HepG2 (cell line): ENCODE data around the gene SC5D. TPM values are rescaled to one million over a fixed set of nuclear protein-coding genes. Genes with fewer than 3 reads are reported as not detected.

ENCODE experiments used
- ATAC-seq: fragments of 200-7000 bp; cut with Tn5 transposase; 3 replicates; pipeline ENCODE4 v1.9.1; 2020; ENCODE audit warnings: mild to moderate bottlenecking, moderate library complexity
- BruUV-seq: library from RNA; stranded (reverse); fragments of 400-500 nt; replicated peaks from 2 replicates; lab custom pipeline; 2021; lab: Mats Ljungman, UMichigan
- CTCF ChIA-PET: fragments of 300-600 bp; formaldehyde crosslinking; extraction: SDS; loops from one replicate; lab custom pipeline; 2021; ENCODE audit warnings: low total read pairs, inconsistent platforms, low intra/inter-chr PET ratio; lab: Yijun Ruan, JAX
- POLR2A ChIA-PET: fragments of 350-600 bp; sonication (Branson Sonifier 250); formaldehyde crosslinking; loops from one replicate; lab custom pipeline; 2020; ENCODE audit warnings: antibody characterized with exemption, inconsistent platforms; lab: Yijun Ruan, JAX
- DNase-seq: peaks from one replicate; pipeline ENCODE4 v3.0.0-alpha.2; 2015; ENCODE audit warnings: low spot score
- FAIRE-seq: peaks from 3 replicates; lab custom pipeline; 2011; peaks lifted over from hg19 to GRCh38; lab: Jason Lieb, UNC
- H2AFZ ChIP-seq: one replicate; pipeline ENCODE4 v1.6.1; 2011; ENCODE audit warnings: low read length, inconsistent platforms
- H3K27ac ChIP-seq: fragments of 300-600 bp; 3 replicates; pipeline ENCODE4 v1.8.0; 2011; ENCODE audit warnings: mixed run types, mild to moderate bottlenecking, mixed read lengths, low read length, inconsistent platforms; ENCODE audit not compliant: insufficient read depth; ENCODE audit errors: extremely low read length
- H3K27me3 ChIP-seq, 2 experiments: fragments of 200-600 bp in 1 of 2; 2 replicates in 1 of 2; 3 replicates in 1 of 2; pipeline versions ENCODE4 v1.6.0 to v1.8.0; 2011; ENCODE audit warnings: low read length in 2 of 2, mild to moderate bottlenecking in 2 of 2, moderate library complexity in 2 of 2, inconsistent platforms in 1 of 2; ENCODE audit not compliant: insufficient read depth in 2 of 2, control insufficient read depth in 1 of 2
- H3K36me3 ChIP-seq, 2 experiments: fragments of 200-600 bp in 1 of 2; replicated peaks in 1 of 2; 2 replicates in 1 of 2; 3 replicates in 1 of 2; pipeline versions ENCODE4 v1.5.1 to v1.8.0; 2011; ENCODE audit warnings: low read length in 2 of 2, inconsistent platforms in 1 of 2; ENCODE audit not compliant: insufficient read depth in 2 of 2, control insufficient read depth in 1 of 2
- H3K4me1 ChIP-seq: 2 replicates; pipeline ENCODE4 v1.5.1; 2012; ENCODE audit warnings: low read length, inconsistent platforms; ENCODE audit not compliant: insufficient read depth
- H3K4me2 ChIP-seq: 2 replicates; pipeline ENCODE4 v1.6.0; 2011; ENCODE audit warnings: low read depth, low read length, inconsistent platforms
- H3K4me3 ChIP-seq, 3 experiments: fragments of 200-600 bp in 1 of 3; sonication (generic), shearing (Covaris generic) in 1 of 3; replicated peaks in 1 of 3; 2 replicates each; pipeline ENCODE4 v1.5.1; 2011 to 2016; ENCODE audit warnings: low read length in 3 of 3, inconsistent platforms in 2 of 3, low read depth in 2 of 3, mild to moderate bottlenecking in 2 of 3, control low read depth in 1 of 3, mixed read lengths in 1 of 3; ENCODE audit not compliant: insufficient read depth in 1 of 3
- H3K79me2 ChIP-seq: one replicate; pipeline ENCODE4 v1.6.1; 2011; ENCODE audit warnings: low read length, inconsistent platforms; ENCODE audit not compliant: insufficient read depth
- H3K9ac ChIP-seq: 2 replicates; pipeline ENCODE4 v1.6.0; 2011; ENCODE audit warnings: mild to moderate bottlenecking, low read depth, low read length, inconsistent platforms; ENCODE audit not compliant: insufficient read depth
- H3K9me3 ChIP-seq: 2 replicates; pipeline ENCODE4 v1.5.1; 2012; ENCODE audit warnings: mild to moderate bottlenecking, low read length
- H4K20me1 ChIP-seq: 2 replicates; pipeline ENCODE4 v1.6.0; 2011; ENCODE audit warnings: inconsistent platforms, mild to moderate bottlenecking, low read length, moderate library complexity; ENCODE audit not compliant: insufficient read depth
- FOXJ3 ChIP-seq: sonication (generic); formaldehyde crosslinking; IDR thresholded peaks from 2 replicates; pipeline ENCODE4 v1.4.0; 2020; ENCODE audit warnings: missing genetic modification reagents, mild to moderate bottlenecking, borderline replicate concordance
- GTF2F1 ChIP-seq: fragments of 150-350 bp; IDR thresholded peaks from 2 replicates; pipeline ENCODE4 v1.6.1; 2014; ENCODE audit warnings: low read length
- MAF1 ChIP-seq: sonication (generic); formaldehyde crosslinking; IDR thresholded peaks from 2 replicates; pipeline ENCODE4 v1.5.0; 2020; ENCODE audit warnings: missing genetic modification reagents, borderline replicate concordance
- NCOA5 ChIP-seq: sonication (generic); formaldehyde crosslinking; IDR thresholded peaks from 2 replicates; pipeline ENCODE4 v1.4.0; 2020; ENCODE audit warnings: missing genetic modification reagents
- RORA ChIP-seq: sonication (generic); formaldehyde crosslinking; IDR thresholded peaks from 2 replicates; pipeline ENCODE4 v1.5.0; 2020; ENCODE audit warnings: mild to moderate bottlenecking, missing genetic modification reagents, moderate library complexity
- SAFB2 ChIP-seq: sonication (generic); formaldehyde crosslinking; IDR thresholded peaks from 2 replicates; pipeline ENCODE4 v1.5.1; 2020; ENCODE audit warnings: missing genetic modification reagents, low read depth, mild to moderate bottlenecking, borderline replicate concordance
- ZBTB20 ChIP-seq: sonication (generic); formaldehyde crosslinking; IDR thresholded peaks from 2 replicates; pipeline ENCODE4 v1.8.1; 2023; ENCODE audit warnings: missing genetic modification reagents, low read depth, mild to moderate bottlenecking, borderline replicate concordance
- ZNF232 ChIP-seq: sonication (generic); formaldehyde crosslinking; IDR thresholded peaks from 2 replicates; pipeline ENCODE4 v1.4.0; 2020; ENCODE audit warnings: missing genetic modification reagents, borderline replicate concordance
- WGBS: methylation state at CpG from one replicate; pipeline ENCODE4 v1.1.6; 2017; ENCODE audit warnings: low lambda C conversion rate; 5-methylcytosine and 5-hydroxymethylcytosine counted together
- in situ Hi-C: cut with HindIII; loops from 2 replicates; pipeline ENCODE4 v1.10.0; 2017; ENCODE audit warnings: low pct_unique_long_range_greater_than_20kb; ENCODE audit not compliant: extremely low pct_ligation_motif_present
- intact Hi-C: fragments of 100-400 bp; cut with micrococcal nuclease; formaldehyde crosslinking; loops from one replicate; pipeline ENCODE4 v1.10.0; 2022; ENCODE audit not compliant: unreplicated experiment
- polyA plus RNA-seq, 8 experiments: library from polyadenylated mRNA; depleted of rRNA in 3 of 8; stranded (reverse) in 7 of 8; unstranded in 1 of 8; fragments of >200 nt; fragmentation: Illumina TruSeq in 4 of 8; extraction: Trizol in 4 of 8; gene quantifications; 2 replicates each; pipeline versions ENCODE4 v1.2.1 to v1.2.3, GENCODE V29; 2011 to 2016; ENCODE audit warnings: low read depth in 4 of 8, missing spikeins in 1 of 8, mixed read lengths in 1 of 8; ENCODE audit not compliant: insufficient read depth in 1 of 8
- total RNA-seq, 5 experiments: library from RNA; depleted of rRNA; stranded (reverse); fragments of >200 nt; fragmentation: Illumina TruSeq; extraction: Trizol; gene quantifications; 2 replicates each; pipeline ENCODE4 v1.2.3, GENCODE V29; 2016; ENCODE audit warnings: low read depth in 1 of 5
- TF ChIP-seq, protein P1 (sequence below): sonication (generic); formaldehyde crosslinking; IDR thresholded peaks from 2 replicates; pipeline ENCODE4 v1.4.0; 2020; ENCODE audit warnings: mild to moderate bottlenecking, missing genetic modification reagents
- TF ChIP-seq, protein P2 (sequence below): sonication (generic); formaldehyde crosslinking; IDR thresholded peaks from 2 replicates; pipeline ENCODE4 v1.4.0; 2020; ENCODE audit warnings: missing genetic modification reagents, borderline replicate concordance
- TF ChIP-seq, protein P3 (sequence below): sonication (generic); formaldehyde crosslinking; IDR thresholded peaks from 2 replicates; pipeline ENCODE4 v1.5.1; 2020; ENCODE audit warnings: missing genetic modification reagents, mild to moderate bottlenecking, borderline replicate concordance

The SC5D gene
- total and polyA plus RNA-seq, 2 of the 13 experiments (the other 11 are each of a cell fraction or from before 2014, with no cell fraction given): 84.4 to 155 TPM

DNA sequence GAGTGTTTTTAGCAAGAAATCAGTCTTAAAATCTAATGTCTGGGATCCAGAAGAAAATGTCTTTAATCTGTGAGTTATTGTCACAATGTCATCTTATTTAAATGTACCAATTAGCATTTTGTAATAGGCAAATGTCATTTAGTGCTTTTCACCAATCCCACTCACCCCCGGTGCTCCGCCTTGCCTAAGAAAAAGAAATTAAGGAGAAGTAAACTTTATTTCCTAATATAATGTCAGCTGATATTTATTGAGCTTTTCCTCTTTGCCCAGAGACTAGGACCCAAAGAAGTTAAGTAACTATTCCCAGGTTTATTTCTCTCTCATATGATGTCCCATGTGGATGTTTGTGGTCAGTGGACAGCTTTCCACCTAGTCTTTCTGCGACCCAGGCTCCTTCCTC, 16.2 kb downstream of the SC5D start:
- Histone ChIP-seq H3K79me2 (no peaks in the 10 kb centered on the region), H3K27me3 (no peaks in the 10 kb centered on the region), H2AFZ (no peak overlapping the region), H3K27ac (no peak overlapping the region), H3K9me3 (no peaks in the 10 kb centered on the region), H3K4me1 (peaks cover 12% of the 10 kb centered on the region), H3K4me2 (no peak overlapping the region), H3K4me3 (no peak overlapping the region), H3K36me3 (peaks cover 2 to 40% of the 10 kb centered on the region in 2 experiments; a peak in 4 of 5 replicates), H4K20me1 (no peaks in the 10 kb centered on the region), H3K9ac (no peak overlapping the region)
- DNase-seq (no peak), ATAC-seq (no peak), FAIRE-seq (no peak)
- BruUV-seq: no TSS peak
- WGBS: 97% methylated on average over 3 of the region's 3 CpGs
- POLR2A ChIA-PET: no interaction called here
- intact Hi-C loops: no loop called here
- in situ Hi-C loops: no loop called here
- CTCF ChIA-PET: no interaction called here
- TF ChIP-seq, protein P1, sequence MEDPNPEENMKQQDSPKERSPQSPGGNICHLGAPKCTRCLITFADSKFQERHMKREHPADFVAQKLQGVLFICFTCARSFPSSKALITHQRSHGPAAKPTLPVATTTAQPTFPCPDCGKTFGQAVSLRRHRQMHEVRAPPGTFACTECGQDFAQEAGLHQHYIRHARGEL: no peak
- TF ChIP-seq ZNF232 (CRISPR knock-in tag) (no peak), MAF1 (CRISPR knock-in tag) (no peak), FOXJ3 (CRISPR knock-in tag) (no peak), SAFB2 (CRISPR knock-in tag) (no peak), ZBTB20 (no peak), GTF2F1 (no peak), RORA (CRISPR knock-in tag) (no peak), NCOA5 (CRISPR knock-in tag) (no peak)
- TF ChIP-seq, protein P2, sequence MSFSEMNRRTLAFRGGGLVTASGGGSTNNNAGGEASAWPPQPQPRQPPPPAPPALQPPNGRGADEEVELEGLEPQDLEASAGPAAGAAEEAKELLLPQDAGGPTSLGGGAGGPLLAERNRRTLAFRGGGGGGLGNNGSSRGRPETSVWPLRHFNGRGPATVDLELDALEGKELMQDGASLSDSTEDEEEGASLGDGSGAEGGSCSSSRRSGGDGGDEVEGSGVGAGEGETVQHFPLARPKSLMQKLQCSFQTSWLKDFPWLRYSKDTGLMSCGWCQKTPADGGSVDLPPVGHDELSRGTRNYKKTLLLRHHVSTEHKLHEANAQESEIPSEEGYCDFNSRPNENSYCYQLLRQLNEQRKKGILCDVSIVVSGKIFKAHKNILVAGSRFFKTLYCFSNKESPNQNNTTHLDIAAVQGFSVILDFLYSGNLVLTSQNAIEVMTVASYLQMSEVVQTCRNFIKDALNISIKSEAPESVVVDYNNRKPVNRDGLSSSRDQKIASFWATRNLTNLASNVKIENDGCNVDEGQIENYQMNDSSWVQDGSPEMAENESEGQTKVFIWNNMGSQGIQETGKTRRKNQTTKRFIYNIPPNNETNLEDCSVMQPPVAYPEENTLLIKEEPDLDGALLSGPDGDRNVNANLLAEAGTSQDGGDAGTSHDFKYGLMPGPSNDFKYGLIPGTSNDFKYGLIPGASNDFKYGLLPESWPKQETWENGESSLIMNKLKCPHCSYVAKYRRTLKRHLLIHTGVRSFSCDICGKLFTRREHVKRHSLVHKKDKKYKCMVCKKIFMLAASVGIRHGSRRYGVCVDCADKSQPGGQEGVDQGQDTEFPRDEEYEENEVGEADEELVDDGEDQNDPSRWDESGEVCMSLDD (CRISPR knock-in tag): no peak
- TF ChIP-seq, protein P3, sequence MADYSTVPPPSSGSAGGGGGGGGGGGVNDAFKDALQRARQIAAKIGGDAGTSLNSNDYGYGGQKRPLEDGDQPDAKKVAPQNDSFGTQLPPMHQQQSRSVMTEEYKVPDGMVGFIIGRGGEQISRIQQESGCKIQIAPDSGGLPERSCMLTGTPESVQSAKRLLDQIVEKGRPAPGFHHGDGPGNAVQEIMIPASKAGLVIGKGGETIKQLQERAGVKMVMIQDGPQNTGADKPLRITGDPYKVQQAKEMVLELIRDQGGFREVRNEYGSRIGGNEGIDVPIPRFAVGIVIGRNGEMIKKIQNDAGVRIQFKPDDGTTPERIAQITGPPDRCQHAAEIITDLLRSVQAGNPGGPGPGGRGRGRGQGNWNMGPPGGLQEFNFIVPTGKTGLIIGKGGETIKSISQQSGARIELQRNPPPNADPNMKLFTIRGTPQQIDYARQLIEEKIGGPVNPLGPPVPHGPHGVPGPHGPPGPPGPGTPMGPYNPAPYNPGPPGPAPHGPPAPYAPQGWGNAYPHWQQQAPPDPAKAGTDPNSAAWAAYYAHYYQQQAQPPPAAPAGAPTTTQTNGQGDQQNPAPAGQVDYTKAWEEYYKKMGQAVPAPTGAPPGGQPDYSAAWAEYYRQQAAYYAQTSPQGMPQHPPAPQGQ (CRISPR knock-in tag): no peak
- TF ChIP-seq, all 625 proteins: peak for 0
